ENCODE measurements around the gene ATP13A3.

ATP13A3 gene

DNA sequence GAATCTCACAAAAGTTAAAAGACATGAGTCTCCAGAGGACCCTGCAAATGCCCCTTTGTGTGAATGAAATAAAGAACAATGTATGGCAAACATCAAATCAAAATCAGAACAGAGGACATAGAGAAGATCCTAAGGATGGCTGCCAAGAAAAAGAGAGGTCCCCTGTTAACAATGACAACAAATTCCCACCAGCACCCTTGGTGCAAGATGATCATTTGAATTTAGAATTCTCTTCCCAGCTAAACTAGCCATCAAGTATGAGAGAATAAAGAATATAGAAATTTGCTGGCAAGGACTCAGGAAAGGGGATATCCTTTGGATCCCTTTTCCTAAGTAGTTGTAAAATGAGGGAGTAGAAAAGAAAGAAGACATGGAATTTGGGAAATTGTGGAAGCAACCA, 96.0 kb downstream of the ATP13A3 start:
- DNase-seq = no peak

DNA sequence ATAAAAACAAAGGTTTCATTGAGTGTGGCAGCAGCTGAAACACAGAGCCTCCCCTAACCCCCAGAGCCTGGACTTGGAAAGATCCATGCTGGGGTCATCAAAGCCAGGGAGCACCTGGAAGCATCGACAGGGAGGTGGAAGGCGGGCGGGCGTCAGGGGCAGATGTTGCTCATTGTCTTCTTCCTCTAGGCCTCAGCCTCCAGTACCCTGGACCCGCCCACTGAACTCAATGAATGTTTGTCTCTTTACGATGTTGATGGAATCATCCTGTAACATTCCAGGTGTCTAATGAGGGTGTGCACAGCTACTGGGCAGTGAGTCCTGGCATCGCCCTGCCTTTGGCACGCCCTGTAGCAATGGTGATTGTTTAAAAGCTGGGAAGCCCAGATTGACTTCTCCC, 97.5 kb downstream of the ATP13A3 start:
- DNase-seq = no peak

DNA sequence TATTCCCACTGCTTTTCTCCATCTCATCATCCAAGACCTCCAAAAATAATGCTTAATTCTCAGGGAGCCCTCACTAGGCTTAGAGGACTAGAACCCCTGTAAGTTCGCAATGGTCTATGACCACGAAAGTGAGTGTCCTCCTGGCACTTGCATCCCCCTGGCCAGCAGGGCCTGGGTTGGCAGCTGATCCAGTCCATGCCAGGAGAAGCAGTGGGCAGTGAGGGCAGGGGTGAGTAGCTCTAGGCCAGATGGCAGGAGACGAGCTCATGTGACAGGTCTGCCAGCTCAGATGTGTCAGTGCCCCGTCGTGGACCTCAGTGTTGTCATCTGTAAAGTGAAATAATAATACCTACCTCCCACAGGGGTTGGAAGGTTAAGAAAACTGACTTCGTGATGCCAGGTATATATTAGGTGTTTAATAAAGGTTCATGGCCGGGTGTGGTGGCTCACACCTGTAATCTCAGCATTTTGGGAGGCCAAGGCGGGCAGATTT, 98.8 kb downstream of the ATP13A3 start:
- DNase-seq = no peak

DNA sequence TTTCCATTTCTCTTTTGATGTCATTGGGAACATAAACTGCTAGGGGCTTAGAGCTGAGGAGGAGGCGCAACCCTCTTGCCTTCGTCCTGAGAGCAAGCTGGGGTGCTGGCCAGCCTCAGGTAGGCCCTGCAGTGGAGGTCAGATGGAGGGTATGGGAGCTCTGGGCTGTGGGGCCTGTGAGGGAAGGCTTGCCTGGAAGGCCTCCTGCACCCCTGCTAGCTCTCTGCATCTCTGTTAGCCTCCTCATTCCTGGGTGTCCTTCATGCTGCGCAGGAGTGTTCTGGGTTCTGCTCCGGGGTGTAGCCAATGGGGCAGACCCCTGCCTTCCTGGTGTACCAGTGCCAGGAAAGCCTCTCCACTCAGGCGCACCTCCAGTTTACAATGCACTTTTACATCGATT, 99.5 kb downstream of the ATP13A3 start:
- no peak for DNase-seq

DNA sequence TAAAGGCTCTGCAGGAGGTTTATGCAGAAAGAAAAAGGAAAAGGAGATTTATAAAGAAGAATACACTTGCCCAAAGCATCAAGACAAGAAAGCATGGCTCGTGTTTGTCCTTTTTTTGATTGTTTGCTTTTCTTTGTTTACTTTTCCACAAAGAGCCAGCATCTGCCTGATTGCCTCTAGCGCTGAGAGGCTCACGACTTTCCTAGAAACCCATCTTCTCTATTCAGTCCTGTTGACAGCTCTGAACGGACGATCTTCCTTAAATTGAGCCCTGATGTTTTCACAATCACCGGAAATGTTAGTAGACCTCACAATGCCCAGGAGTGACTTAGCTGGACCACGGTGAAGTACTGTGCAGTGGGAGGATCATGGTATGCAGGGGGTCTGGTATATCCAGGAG, 100.2 kb downstream of the ATP13A3 start:
- DNase-seq = no peak

DNA sequence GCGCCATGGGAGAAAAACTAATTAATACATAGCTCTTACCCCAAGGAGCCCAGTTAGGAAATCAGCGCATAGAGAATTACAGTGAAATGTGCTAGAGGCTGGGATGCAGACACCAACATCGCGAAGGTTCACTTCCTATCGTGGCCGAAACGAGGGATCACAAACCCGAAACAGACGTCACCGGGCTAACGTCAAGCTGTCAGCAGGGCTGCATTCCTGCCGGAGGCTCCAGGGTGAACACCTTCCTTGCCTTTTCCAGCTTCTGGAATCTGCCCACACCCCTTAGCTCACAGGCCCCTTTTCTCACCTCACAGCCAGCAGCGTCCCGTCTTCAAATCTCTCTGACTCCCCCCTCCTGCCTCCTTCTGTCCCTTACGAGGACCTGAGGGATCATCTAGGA, 100.7 kb downstream of the ATP13A3 start:
- no peak for DNase-seq

DNA sequence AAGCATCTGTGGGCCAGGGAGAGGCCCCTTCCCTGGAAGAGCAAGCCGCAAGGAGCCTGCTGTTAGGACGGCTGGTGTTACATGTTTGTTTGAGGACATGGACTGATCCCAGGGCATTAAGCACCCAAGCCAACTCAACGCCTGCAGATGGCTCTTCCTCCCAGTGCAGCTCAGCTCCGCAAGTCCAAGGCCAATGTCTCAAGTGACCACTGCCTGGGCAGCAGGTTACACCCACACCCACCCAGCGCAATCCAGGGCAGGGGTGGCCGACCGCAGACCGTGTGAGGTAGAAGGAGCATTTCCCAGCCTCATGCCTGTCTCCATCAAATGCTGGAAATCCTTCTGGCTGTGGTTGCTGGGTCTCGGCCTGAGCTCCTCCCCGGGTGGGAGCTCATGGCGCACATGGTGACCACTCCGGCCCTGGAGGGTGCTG, 102.2 kb downstream of the ATP13A3 start:
- no peak for DNase-seq

DNA sequence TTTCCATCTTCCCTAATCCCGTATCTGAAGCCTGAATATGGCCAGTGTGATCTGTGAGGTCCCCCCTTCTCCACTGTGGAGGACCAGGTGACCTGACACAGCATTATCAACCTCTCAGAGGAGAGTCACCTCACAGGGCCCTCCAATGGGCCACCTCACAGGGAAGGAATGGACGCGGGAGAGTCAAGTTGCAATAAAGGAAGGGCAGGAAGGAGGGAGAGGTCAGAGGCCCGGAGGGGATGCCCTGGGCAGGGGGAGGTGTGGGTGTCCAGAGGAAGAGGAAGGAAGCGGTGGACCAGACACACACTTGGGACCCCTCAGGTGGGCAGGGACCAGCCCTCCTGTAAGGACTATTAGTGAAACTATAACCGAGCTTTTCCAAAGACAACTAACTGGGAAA, 102.6 kb downstream of the ATP13A3 start:
- no peak for DNase-seq

DNA sequence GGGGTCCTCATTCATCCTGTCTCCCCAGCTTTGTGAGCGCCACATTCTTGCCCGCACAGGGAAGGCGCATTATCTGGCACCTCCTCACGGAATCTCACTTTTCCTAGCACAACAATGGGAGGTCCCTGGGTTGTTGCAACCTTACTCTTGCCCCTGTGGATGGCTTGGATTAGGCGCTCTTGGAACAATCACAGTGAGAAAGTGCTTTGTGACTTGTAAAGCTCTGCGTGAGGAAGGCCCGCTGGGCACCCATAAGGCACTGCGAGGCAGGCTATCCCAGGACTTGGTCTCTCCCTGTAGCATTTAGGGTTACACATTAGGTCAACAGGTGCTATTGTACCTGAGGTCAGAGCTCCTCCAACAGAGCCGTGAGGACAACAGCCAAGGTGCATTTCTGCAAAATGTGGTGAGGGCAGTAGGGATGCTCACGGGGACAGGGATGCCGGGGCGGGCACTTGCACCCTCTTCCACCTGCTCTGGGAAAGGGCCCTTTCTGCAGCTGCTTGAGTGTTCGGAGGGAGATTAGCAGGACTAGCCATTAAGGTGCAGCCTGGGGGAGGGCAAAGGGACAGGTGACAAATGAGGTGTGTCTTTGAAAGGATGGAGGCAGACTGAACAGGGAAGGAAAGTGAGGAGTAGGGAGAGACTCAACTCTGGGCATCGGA, 103.4 kb downstream of the ATP13A3 start:
- no peak for DNase-seq

DNA sequence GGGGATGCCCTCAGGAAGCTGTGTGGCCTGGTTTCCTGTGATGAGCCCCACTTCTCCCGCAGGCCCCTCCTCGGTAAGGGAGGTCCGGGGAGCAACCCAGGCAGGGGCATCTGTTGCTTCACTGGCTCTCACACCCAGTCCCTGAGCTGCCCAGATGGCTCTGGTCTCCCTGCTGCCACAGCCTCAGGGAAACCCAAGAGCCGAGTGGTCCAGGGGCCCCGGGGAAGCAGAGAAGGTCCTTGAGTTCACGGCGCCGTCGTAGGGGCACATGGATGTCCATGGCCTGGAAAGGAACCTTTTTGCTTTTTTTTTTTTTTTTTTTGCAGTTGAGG, 103.9 kb downstream of the ATP13A3 start:
- DNase-seq = no peak

DNA sequence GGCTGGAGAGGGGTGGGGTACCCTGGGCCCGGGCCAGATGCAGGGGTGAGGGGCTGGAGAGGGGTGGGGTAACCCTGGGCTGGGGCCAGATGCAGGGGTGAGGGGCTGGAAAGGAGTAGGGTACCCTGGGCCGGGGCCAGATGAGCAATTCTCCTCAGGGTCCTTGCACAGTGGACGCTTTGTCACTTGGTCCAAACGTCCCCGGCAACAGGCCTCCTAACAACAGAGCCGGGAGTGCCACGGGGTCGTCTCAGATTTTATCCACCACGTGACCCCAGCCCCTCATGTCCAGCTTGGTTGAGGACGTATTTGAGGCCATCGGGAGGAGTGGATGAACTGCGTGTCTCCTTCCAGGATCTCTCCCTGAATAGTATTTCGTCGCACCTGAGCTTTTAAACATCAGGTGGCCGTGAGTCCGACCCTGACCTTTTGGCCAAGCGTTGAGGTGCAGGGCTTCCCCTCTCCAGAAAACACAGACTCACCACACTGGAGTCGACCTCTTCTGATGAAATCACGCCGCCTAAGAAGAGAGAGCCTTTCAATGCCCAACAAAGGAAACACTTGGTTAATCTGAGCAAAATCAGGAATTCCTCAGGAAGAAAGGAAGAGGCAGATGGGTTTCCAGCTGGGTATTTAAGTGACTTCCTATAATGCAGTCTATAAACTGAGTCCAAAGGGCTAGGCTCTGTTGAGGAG, 104.5 kb downstream of the ATP13A3 start:
- DNase-seq = no peak

DNA sequence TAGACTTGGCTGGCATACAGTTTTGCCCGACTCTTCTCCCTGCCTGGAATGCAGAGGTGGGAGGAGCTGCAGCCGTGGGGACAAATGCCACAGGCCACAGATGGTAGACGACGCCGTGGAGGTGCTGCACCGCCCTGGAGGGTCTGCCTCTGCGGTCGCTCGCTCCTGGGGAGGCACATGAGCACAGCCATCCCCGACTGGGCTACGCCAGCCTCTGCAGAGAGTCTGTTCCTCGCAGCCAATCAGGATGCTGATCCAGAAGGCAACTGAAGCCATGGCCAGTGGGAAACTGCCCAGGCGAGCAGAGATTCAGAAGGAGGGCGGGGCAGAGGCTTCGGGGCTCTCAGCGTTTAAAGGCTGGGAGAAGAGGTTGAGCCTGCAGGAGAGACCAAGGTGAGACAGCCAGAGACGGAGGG, 105.3 kb downstream of the ATP13A3 start:
- no peak for DNase-seq

DNA sequence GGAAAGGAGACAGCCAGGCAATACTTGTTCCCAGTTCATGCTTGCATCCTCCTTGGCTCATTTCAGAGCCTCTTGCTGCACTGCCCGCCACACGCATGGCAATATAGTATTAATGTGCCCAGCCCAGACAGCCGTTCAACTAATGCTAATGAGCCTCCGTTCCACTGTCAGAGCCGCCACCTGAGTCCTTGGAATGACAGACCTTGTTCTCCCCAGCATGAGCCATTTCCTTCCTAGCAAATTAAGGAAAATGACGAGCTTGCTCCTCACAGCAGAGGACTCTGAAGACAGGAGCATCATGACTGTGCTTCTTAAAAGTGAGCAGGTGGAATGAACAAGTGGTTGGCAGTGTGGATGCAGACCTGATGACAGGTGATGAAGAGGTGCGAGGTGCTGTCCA, 106.5 kb downstream of the ATP13A3 start:
- DNase-seq = no peak

DNA sequence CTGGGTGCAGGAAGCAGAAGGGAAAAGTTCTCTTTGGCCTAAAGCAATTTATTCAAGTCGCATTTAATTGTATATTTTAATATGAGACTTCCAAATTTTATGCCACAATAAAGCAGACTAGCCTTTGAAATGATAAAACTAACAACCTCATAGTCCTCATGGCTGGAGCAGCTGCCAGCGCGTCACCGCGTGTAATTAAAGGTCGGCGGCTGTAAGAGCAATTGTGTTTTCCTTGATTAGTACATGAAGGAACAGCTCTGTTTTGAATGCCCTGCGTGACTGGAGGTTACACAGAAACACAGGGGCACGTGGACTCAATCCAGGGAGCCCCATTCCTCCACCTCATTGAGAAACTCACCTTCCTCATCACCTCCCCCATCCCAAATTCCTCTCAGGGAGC, 107.2 kb downstream of the ATP13A3 start:
- DNase-seq = no peak

DNA sequence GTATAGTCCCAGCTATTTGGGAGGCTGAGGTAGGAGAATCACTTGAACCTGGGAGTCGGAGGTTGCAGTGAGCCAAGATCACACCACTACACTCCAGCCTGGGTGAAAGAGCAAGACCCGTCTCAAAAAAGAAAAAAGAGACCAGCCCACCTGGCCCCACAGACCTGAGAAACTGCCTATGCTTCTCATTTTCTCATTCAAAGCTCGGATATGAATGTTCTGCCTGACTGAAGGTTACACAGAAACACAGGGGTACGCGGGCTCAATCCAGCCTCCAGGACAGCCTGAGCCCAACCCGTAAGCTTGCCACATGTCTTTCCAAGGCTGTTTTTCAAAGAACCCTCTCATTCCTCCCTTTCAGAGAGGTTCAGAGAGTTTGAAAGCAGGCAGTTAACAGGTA, 107.6 kb downstream of the ATP13A3 start:
- no peak for DNase-seq

DNA sequence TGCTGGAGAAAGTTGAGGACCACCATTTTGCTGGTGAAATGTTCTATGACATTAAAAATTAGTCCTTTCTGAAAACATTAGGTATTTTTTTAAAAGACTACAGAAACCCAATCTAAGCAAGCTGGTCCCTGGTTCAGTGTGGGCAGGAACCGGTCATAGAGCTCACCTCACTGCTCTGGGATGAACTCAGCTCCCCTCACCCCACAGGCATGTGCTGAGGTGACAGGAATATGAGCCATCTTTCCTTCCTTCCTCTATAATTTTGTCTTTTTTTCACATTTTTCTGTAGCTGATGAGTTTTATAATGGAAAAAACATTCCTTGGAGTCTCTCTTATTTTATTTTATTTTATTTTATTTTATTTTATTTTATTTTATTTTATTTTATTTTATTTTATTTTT, 109.1 kb downstream of the ATP13A3 start:
- DNase-seq = no peak

DNA sequence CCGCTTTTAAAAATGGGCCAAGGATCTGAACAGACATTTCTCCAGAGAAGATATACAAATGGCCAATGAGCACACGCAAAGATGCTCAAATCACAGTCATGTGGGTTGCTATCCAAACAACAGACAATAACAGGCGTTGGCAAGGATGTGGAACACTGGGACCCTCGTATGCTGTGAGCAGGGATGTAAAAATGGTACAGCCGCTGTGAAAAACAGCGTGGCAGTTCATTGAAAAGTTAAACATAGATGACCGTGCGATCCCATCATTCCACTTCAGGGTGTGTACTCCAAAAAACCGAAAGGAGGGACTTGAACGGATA, 110.6 kb downstream of the ATP13A3 start:
- DNase-seq = no peak

DNA sequence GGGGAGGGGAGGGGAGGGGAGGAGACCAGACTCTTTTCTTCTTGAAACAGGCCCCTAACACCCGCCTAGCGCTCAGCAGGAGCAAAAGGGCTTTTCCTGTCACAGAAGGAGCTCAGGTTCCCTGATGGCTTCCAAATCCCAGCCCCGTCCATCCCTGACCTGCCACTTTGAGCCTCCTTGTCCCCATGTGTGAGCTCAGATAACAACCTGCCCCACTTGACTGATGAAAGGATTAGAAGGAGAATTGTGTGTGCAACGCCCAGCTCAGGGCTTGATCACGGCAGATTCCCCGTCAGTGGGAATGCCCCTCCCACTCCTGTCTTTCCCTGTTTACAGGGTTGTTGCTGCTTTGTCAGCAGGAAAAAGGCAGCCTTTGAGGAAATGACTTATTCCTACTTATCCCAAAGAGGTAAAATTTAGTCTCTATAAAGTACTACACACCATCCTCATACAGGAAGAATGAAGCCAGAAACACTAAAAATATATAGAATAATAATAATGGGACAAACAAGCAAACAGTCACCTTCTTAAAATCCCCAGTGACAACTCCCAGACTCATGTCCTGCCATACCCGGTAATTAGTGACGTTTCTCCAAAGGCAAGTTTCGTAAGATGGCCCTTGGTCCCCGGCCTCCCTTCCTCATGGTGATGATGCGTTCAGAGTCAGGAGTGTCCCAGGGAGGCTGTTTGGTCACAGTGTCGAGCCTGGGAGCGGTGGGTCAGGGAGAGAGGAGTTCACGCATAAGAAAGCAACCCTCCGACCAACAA, 111.1 kb downstream of the ATP13A3 start:
- peak in 1 of 2 donors; percentile 25 for DNase-seq

DNA sequence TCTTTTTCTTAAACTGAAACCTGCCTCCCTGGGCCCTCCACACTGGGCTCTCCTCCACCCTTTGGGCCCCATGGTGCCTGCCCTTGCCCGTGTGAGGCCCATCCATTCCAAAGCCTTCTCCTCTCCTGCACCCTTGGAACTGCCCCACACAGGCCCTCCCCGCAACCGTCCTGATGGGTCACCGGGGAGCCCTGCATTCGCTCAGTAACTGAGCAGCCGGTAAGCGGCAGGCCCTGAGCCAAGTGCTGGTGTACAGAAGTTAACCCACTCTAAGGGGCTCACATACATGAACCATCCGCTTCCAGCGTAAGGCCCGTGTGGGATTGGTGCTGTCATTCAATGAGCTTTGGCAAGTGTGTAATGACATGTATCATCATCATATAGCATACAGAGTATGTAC, 111.9 kb downstream of the ATP13A3 start:
- DNase-seq = no peak

DNA sequence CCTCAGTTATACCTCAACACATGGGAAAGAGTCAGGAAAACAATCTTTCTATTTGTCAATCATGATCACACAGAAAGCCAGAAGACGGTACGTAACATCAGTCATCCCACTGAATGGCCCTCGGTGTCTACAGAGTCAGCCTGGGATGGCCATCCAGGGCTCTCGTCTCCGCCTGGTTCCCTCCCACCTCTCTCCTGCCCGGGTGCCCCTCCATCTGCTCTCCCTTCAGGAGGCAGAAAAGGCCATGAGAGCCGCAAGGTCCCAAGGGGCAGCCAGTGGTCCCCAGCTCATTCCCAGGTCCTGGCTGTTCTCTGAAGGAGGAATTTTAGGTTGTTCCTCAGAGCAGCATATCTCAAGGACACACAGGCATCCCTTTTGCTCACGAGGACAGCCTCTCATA, 112.9 kb downstream of the ATP13A3 start:
- no peak for DNase-seq

DNA sequence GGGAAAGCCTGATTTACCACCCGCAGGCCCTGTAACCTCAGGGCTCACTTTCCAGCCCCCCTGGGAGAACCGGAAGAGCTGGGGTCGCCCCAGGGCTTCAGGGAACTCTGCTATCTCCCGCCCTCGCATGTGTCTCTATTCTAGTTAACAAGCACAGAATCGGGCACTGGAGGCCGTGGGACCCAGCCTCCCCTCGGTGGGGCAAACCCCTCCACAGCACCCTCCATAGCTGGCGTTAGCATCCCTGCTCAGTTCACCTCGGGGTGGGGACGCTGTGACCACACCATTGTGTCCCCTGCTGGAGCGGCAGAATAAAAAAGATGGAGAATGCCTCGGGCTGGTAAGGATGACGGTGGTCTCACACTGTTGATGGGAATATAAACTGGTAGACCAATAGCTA, 113.8 kb downstream of the ATP13A3 start:
- no peak for DNase-seq

DNA sequence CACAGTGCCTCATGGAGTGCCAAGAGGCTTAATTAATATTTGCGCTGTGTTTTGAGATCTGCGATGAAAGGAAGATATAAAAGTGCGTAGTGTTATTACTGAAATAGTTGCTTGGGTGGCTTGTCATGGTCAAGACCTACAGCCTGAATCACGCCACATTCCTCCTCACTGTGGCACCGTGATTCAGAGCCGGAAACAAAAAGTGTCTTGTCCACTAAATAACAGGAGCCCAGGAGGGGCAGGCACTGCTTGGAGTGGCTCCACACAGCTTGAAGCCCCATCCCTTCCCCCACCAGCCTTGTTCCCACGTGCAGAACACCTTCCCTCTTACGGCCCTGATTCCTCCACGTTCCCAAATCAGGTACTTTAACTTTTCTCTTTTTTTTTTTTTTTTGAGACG, 116.0 kb downstream of the ATP13A3 start:
- DNase-seq = no peak

DNA sequence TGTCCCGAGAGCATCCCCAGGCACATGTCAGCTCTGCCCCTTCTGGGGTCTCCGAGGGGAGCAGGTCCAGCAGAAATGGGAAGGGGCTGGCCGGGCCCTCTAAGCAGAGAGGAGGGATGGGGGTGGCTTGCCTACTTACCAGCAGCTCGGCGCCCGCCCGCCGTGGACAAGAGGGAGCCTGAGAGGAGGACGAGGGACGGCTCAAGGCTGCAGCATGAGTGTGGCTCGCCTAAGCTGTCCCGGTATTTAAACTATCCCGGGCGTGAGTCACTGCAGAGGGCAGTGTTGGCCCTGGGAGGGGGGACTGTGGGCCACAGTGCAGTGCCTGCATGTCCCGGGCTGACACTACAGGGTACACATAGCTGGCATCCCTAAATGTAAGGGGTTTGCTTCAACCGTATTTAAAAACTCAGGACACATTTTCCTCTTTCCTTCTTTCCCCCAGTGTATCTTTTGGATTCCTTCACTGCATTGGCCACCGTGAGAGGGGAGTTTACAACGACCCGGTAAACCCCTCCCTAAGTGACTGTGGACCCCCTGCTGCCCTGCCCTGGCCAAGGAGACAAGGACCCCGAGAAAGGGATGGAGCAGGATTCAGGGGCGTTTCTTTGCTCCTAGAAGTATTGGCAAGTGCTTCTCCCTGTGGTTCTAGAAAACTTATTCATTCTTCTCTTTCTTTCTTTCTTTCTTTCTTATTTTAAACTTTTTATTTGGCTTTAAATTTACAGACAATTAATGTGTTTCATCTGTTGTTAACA, 117.1 kb downstream of the ATP13A3 start, which contains the start of gene LRRC15:
TSS of gene LRRC15 (minus strand) at position 222 of the 758 bp plus-strand sequence. CDS start 8,700 bp downstream, outside the sequence.
- no peak for DNase-seq
